LoVo (cell line): ENCODE data around the gene PDE4D.
"Not testable (repeated sequence)": the region's sequence is repeated elsewhere in the genome, so short reads cannot be mapped to it uniquely, and the experiment has no call there.

Experiments used
- DNase-seq: peaks from one replicate; pipeline ENCODE4 v3.0.0-alpha.2; 2016; ENCODE audit warnings: low spot score

PDE4D gene

DNA sequence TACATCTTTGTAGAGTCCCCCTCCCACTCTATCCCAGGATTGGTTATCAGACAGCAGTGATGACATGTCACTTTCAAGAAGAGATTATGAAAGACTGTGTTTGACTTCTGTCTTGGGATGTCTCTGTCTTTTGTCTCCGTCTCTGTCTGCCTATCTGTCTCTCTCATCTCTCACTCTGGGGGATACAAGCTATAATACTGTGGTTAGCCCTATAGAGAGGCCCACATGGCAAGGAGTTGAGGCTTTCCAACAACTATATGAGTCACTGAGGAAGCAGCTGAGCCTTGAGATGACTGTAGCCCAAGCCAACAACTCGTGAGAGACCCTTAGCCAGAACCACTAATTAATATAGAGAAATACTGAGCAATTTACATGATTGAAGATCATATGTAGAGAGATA lies 284.8 kb downstream of the PDE4D start:
- no peak for DNase-seq

DNA sequence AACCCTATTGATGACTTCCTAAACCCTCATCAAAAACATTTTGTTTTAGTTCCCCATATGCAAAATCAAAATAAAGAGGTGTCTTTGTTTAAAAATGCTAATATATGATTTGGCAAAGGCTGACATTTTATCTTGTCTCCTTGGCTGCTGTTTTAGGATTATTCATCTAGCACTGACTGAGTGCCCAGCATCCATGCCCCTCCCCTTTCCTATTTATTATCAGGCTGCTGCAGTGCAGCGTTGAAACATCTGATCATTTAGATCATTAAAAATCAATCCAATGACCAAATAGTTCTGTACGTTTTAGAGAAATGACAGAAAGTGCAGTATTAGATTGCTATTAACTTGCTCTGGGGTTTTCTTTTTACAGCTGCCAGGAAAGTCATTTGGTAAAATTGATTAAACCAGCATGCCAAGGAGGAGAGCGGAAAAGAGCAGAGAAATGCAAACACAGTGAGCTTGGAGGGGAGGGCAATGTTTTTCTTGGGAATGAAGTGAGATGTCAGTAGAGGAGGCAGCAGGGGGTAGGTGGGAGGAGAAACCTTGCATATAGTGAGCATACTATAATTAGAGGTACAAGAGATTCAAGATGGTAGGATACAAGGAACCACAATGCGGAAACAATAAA lies 286.3 kb downstream of the PDE4D start:
- DNase-seq, result no peak

DNA sequence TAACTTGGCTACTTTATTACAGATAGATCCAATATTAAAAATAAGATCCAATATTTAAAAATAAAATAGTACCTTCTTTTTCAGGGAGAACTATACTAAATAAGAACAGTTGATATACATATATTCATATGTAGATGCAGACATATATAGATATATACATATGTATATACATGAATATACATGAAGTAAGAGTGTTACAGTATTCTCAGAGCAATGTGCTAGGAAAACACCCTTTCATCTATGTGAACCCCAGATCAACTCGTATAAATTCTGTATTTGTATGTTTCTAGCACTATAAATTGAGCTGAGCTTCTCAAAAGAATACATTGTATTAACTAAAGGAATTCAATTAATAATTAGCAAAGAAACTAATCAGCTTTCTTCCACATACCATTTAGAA lies 287.6 kb downstream of the PDE4D start:
- DNase-seq, result no peak

DNA sequence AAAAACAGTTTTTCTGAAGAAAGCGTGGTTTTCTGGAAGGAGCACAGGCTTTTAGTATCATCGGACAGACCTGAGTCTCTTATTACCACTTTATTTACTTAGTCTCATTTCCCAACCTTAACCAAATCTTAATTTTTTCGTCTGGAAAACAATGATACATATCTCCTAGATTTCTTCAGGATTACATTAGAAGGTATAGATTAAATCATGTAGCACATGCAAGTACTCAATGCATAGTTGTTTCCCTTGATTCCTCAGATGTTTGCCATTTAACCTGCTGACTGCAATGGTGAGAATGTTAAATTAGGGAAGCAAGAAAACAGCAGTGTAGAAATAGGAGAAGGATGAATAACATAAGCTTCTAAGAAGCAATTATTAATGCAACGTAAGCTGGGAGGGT lies 289.4 kb downstream of the PDE4D start:
- DNase-seq, result no peak

DNA sequence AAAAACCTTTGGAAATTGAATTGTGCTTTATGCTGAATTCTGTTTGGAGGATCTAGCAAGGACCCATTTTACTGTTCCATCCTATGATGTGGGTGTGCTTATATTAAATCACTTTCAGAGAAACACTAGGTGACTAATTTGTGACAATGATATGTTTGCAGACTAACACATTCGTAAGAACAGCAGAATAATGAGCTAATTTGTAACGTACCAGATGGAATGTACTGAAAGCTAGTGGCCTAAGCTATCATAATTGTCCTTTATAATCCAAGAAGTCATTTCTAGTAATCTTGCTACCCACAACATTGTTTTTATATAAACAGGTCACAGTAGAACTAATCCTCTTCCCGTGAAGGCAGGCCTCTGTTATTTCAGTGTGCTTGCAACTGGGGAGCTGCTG lies 292.5 kb downstream of the PDE4D start:
- no peak for DNase-seq

DNA sequence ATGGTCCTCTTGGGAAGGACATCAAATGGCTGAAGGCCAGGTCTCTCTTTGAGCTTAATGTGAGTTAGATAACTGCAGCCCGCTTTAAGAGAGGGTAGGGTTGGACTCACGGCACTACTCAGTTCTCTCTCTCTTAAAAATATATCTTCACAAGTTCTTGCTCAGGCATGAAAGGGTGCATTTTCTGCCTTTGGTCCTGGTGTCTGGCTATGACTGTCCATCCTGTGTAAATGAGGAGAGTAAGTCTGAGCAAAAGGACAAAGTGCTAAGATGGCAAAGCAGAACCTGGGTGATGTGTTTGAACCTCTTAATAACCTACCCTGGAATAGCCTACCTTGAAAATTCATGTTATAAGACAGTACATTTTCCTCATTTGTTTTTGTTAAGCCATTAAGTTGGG lies 293.4 kb downstream of the PDE4D start:
- no peak for DNase-seq

DNA sequence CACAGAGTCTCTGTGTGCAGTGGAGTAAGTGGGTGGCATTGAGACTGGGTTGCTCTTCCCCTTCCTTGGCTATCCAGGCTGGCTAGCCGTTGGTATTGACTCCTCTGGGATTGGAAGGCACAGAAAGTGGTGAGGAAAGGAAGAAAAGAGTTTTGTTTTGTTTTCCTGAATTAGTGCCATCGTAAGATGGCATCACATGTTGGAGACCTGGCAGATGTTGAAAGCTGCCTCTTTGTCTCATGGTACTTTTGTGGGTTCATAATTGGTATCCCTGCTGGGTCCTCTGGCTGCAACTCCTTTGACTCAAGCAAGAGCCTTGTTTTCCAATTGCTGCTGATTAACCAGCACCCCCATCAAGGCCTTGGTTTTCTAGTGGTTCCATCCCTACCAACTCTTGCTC lies 293.8 kb downstream of the PDE4D start:
- no peak for DNase-seq

DNA sequence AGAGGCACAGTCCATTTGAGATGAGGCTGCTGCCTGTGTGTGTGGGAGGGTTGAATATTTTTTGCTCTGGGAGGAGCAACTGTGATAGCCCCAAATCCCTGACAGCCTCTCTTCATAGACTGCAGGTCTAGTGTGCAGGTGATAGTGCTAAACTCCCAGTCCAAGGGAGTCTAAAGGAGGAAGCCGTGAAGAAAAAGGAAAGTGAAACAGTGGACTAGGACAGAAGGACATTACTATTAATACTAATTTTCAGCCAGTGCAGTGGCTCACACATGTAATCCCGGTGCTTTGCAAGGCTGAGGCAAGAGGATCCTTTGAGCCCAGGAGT lies 295.0 kb downstream of the PDE4D start:
- peak; percentile 39 for DNase-seq

DNA sequence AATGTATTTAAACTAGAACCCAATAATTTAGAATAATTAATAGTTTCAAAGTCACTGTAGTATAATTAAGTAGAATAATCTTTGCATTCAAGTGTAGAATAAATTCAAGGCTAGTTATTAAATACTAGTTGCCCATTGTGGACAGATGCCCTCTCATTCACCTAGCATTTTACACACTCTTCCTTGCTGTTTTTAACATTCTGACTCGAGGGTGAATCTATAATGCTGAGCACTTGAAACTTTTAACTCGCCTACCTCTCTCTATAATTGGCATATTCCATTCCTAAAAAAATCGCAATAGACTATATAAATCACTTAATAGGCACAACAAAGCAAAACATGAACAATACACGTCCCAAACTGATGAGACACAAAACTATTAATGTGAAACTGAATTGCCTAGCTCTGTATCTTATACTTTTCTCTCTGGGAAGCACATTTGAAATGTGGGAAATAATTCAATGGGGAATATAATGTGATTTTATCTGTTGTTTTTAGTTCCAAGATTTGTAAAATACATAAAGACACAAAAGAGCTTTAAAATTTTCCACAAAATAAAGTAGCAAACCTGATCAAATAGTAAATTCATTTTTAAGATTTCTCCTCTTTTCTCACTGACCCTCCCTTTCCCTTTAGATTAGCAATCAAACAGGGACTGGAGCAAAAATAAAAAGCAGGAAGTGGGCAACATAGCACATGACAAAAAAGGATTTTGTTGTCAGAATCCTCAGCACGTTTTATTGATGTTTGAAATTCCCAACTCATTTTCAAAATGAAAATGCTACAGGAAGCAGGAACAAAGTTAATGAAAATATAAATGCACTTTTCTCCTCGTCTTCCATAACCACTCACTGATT lies 295.6 kb downstream of the PDE4D start:
- no peak for DNase-seq

DNA sequence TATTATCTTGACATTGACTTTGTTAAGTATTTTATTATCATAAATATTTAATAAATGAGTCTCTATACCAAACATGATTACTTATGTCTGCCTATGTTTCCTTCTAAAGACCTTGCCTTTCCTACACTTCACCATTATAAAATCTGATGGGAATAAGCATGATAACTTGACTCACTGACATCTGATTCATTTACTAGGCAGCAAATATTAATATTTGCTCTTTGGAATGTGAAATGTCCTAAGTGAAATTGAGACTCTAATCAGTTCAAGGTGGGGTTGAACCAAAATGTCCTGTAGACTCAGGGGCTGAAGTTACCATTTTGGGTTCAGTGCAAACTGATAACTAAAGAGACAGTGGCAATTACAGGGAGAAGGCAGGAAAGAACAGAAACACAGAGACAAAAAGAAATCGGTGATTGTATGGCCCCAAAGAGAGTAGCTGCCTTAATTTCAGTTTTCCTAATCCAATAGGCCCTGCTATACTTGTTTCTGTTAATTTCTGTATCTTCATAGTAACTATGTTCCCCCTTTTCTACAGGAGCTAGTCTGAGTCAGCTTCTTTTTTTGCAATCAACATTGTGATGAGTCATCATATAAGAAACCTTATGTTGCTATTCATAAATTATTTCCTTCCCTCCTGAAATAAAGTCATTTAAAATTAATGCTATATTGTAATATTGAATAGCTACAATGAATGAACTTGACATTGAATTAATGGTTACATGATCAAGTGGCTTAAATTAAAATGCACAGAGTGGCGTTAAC lies 296.8 kb downstream of the PDE4D start:
- peak; percentile 58 for DNase-seq

DNA sequence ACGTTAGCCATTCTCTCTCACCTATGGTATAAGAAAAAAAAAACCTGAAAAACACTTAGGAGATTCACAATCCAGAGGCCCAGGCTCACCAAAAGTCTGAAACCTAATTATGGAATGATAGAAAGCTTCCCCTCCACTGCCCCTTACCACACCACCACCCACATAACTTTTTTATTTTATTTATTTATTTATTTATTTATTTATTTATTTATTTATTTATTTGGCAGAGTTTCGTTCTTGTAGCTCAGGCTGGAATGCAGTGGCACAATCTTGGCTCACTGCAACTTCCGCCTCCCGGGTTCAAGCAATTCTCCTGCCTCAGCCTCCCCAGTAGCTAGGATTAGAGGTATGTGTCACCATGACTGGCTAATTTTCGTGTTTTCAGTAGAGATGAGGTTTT lies 299.4 kb downstream of the PDE4D start:
- not testable (repeated sequence) for DNase-seq

DNA sequence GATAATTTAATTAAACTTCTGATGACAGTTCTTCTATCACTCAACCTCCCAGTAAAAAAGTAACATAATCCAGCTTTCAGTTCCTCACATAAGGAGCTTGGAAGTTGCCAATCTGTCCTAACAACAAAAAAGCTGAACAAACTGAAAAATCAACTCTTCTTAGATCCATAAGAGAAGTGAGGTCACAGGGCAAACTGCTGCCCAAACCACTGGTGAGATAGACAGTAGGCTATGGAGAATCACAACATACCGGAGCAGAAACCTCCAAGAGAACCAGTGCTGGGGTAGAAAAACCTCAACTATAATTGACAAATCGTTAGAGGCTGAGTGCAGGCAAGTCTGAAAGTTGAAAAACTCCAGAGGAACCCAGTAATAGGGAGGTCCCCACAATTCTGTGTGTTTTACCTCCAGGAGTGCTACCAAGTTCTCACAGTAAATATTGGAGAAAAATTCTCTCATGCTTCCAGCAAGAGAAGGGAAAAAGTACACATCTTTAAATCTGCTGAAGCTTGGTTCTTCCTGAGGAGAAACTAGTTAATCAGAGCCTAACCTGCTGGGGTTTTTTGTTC lies 300.0 kb downstream of the PDE4D start:
- no peak for DNase-seq

DNA sequence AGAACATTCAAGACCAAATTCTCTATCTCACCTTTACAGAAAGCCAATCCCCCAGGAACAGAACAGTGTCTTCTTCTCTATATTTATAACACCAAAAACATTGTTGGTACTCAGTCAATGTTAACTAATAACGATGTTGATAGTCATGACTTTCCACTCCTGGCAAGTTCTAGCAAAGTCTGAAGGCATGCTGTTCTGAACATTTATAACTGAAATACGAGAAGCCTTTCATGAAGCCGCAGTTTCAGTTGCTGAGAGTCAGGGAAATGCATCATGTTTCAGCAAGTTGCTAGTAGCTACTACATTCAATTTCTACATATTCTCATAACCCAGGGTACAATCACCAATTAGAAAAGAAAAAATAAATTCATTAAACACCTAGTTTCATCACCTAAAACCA lies 301.4 kb downstream of the PDE4D start:
- DNase-seq, result peak; percentile 34

DNA sequence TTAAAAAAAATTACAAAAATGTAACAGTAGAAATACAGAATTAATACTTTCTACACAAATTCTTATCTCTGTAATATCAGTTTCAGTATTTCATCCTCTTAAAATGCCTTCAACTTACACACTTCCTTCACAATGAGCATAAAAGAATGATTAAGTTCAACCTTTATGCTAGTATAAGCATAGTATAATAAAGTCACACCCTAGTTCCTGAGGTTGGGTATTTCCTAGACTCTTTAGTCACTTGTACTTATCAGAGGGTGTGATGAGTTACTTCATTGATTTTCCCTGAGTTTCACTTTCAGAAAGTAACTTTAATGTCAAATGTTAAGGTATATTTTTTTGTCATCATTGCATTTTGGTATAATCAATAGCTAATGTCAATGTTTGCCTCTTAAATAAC lies 302.4 kb downstream of the PDE4D start:
- peak; percentile 76 for DNase-seq

DNA sequence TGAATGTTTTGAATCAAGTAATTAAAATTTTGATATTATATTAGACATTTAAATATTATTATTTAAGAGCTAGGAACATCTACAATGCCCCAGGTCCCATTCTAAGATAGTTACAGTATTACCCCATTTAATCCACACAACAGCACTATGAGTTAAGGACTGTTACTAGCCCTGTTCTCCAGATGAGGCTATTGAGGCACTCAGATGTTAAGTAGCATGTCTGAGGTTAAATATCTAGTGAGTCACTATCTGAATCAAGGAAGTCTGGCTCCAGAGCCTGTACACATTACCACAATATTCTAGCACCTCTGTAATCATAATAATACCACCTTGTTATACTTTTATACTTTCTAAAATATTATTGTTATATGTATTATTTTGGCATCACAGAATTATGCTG lies 304.6 kb downstream of the PDE4D start:
- peak; percentile 65 for DNase-seq

DNA sequence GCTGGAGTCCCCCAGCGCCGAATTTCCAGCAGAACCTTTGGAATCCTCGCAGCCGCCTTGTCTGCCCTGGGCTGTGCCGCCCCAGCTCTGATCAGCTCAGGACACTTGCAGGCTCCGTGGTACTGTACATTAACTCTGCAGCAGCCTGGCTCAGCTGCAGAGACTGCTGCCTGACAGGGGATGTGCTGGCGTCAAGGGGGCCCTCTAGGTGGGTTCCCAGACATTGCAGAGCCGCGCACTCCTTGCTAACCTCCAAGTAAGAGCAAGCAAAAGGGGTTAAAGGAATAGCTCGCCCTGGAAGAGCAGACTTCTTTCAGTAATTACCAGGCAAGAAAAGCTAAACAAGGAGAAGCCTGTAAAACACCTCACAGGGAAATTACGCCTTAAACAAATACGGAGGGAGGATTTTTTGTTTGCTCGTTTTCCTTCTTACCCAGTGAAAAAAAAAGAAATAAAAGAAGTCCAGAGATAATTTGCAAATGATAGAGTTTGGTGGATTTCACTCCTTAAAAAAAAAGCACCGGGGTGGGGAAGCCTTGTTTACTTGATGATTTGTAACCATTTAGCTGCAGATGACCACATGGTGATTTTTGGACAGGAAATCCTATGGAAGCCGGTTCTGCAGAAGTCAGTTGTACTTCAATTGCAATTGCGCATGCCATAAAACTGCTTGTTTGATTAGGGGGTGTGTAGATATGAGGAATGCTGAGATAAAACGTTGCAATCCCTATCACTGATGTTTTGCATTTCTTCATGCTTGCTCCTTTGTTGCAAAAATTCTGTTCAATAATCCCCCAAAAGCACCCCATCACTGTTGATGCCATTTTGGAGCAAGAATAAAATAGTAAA lies 305.8 kb downstream of the PDE4D start:
- peak; percentile 72 for DNase-seq

DNA sequence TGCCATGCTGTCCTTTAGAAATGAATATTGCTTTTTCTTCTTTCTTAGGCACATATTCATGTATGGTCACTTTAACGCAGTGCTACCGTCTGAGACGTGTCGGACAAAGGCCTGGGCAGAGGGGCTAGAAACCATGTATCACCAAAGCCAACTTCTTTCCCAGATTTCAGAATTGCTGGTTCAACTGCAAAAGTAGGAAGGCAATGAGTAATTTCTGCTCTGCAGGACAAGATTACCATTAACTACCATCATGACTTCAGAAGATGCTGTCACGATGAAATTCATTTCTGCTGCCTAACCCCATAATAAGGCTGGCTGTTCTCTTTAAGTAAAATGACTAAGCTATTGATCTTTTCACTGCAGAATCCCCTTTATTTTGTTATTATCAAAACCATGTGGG lies 306.7 kb downstream of the PDE4D start:
- DNase-seq, result no peak

DNA sequence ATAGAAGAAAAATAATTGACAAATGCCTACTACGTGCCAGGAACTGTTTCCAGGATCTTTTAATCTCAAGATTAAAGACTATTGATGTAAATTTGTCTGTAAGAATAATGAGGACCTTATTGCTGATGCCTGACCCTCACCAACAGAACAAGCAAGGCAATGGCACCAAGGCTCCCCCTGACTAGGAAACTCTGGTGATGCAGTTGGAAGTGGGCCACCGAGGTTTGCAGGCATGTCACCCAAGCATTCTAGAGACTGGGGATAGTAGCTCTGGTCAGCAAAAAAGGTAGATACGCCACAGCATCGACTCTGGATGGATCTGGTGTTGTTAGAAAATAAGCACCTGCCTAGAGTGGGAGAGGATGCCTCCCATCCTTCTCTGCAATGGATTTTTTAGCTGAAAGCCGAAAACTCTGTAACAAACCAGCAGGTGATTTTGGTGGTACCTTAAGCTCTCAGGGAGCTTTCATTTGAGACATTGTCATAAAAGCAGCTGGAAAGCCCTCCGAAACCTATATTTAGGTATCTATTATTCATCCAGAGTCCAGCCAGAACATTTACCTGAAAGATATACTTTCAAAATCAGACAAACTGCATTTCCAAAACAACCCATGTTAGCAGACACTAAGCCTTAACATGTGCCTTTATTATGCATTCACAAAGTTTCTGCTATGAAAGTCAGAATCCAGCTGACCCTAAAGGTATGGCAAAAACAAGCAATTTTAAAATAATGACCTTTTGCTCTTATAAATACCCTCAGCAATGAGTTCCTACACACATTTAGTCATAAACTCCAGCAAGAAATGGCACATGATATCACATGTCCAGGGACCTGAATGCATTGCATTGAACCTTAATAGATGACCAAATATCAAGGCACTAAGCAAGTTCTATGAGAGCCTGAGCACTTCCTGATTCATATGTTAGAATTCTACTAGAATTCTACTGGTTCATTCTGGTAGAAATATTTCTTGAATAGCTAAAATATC lies 308.4 kb downstream of the PDE4D start:
- no peak for DNase-seq

DNA sequence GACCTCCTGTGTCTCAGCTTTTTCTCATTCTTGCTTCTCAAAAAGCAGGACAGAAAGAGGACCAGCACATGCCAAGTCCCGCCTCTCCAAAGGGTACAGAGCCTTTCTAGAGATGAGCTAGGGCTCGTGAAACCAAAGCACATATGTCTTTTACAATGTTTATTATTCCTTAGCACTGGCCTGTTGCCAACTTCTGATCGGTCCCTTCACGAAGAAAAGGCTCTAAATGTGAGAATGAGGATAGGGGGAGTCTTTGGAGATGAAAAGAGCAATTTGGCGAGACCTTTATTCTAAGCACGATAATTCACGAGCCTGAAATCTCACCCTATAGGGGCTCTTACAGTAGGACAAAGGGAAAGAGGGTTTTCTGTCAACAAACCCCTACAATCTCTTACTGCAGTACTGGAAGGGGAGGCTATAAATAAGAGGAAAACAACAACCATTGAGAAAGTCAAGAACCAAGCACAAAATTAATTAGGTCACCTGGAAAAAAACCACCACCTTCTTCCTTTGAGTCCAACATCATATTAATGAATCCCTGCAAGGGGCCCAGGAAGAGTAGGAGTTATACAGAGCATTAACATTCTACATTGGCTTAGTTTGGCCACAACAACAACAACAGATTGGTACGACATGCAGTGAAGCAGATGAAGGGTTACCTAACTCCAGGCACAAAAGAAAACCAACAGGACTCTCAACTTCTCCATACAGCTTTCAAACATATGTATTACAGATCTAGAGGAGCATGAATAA lies 309.5 kb downstream of the PDE4D start:
- DNase-seq, result peak; percentile 61
